ENCODE data around the gene OR2G6. TPM values are rescaled to one million over a fixed set of nuclear protein-coding genes. Genes with fewer than 3 reads are reported as not detected.
"Not testable (repeated sequence)": the region's sequence is repeated elsewhere in the genome, so short reads cannot be mapped to it uniquely, and the experiment has no call there.

The OR2G6 gene
- total RNA-seq, 4 donors from 2014 or later = not detected

DNA sequence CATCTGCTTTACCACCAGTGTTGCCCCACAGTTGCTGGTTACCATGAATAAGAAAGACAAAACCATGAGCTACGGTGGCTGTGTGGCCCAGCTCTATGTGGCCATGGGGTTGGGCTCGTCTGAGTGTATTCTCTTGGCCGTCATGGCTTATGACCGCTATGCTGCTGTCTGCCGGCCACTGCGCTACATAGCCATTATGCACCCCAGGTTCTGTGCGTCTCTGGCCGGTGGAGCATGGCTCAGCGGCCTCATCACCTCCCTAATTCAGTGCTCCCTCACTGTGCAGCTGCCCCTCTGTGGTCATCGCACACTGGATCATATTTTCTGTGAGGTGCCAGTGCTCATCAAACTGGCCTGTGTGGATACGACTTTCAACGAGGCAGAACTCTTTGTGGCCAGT lies 14.0 kb downstream of the OR2G6 start:
- Histone ChIP-seq H3K36me3 (no peaks in the 10 kb centered on the region), H3K27me3 (no peaks in the 10 kb centered on the region), H3K9me3 (no peaks in the 10 kb centered on the region), H3K4me1 (no peaks in the 10 kb centered on the region), H3K4me3 (no peak overlapping the region), H3K27ac (no peak overlapping the region)
- intact Hi-C loops (cut with DNase I; ENCODE audit: low total_unique reads) = no loop called here
- no peak for DNase-seq
- TF ChIP-seq, protein P1, sequence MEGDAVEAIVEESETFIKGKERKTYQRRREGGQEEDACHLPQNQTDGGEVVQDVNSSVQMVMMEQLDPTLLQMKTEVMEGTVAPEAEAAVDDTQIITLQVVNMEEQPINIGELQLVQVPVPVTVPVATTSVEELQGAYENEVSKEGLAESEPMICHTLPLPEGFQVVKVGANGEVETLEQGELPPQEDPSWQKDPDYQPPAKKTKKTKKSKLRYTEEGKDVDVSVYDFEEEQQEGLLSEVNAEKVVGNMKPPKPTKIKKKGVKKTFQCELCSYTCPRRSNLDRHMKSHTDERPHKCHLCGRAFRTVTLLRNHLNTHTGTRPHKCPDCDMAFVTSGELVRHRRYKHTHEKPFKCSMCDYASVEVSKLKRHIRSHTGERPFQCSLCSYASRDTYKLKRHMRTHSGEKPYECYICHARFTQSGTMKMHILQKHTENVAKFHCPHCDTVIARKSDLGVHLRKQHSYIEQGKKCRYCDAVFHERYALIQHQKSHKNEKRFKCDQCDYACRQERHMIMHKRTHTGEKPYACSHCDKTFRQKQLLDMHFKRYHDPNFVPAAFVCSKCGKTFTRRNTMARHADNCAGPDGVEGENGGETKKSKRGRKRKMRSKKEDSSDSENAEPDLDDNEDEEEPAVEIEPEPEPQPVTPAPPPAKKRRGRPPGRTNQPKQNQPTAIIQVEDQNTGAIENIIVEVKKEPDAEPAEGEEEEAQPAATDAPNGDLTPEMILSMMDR (IDR thresholded peaks at IDR 0.05) = no peak
- TF ChIP-seq POLR2A (IDR thresholded peaks at IDR 0.05) = no peak

- H3K9me3 ChIP-seq; DNase-seq; H3K27me3 ChIP-seq; H3K36me3 ChIP-seq; H3K4me1 ChIP-seq; H3K27ac ChIP-seq; H3K4me3 ChIP-seq; intact Hi-C loops (cut with DNase I; ENCODE audit: low total_unique reads): not testable (repeated sequence)
Observed at GRCh38 chr1:248537449-248537848, 29.6 kb downstream of the OR2G6 start.

DNA sequence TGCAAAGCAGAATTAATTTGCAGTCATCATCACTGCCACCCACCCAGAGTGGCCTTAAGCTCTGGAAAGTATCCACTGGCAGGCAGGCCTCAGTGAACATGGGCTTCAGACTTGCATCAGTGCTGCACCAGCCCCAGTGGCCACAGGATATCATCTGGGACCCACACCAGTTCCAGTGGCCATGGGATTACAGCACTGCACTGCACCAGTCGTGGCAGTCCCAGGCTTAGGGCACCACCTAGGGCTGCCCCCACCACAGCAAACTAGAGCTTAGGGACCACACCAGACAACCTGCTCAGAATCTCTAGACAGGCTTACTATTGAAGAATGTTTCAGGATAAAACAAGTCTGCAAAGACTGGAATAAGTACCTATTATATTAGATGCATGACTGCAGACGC lies 39.5 kb downstream of the OR2G6 start:
- DNase-seq; intact Hi-C loops (cut with DNase I; ENCODE audit: low total_unique reads): not testable (repeated sequence)

GRCh38 chr1:248551027-248551426 lies 43.2 kb downstream of the OR2G6 start:
- H3K27me3 ChIP-seq; H3K27ac ChIP-seq; intact Hi-C loops (cut with DNase I; ENCODE audit: low total_unique reads); DNase-seq; H3K9me3 ChIP-seq; H3K4me3 ChIP-seq; H3K36me3 ChIP-seq; H3K4me1 ChIP-seq: not testable (repeated sequence)

More for the DNA sequence above, 39.5 kb downstream of the OR2G6 start:
- H3K36me3 ChIP-seq, H3K27ac ChIP-seq, H3K9me3 ChIP-seq, H3K4me1 ChIP-seq, H3K4me3 ChIP-seq, H3K27me3 ChIP-seq: not testable (repeated sequence)

- H3K36me3 ChIP-seq; intact Hi-C loops (cut with DNase I; ENCODE audit: low total_unique reads); H3K4me3 ChIP-seq; H3K27ac ChIP-seq; H3K4me1 ChIP-seq; H3K9me3 ChIP-seq; DNase-seq; H3K27me3 ChIP-seq: not testable (repeated sequence)
Observed at GRCh38 chr1:248562672-248563071, 54.8 kb downstream of the OR2G6 start, which contains the start of gene OR2T29. Gene OR2T29, minus strand, starts transcription at chr1:248562772. Its CDS starts 3,281 bp downstream, at chr1:248559491.

DNA sequence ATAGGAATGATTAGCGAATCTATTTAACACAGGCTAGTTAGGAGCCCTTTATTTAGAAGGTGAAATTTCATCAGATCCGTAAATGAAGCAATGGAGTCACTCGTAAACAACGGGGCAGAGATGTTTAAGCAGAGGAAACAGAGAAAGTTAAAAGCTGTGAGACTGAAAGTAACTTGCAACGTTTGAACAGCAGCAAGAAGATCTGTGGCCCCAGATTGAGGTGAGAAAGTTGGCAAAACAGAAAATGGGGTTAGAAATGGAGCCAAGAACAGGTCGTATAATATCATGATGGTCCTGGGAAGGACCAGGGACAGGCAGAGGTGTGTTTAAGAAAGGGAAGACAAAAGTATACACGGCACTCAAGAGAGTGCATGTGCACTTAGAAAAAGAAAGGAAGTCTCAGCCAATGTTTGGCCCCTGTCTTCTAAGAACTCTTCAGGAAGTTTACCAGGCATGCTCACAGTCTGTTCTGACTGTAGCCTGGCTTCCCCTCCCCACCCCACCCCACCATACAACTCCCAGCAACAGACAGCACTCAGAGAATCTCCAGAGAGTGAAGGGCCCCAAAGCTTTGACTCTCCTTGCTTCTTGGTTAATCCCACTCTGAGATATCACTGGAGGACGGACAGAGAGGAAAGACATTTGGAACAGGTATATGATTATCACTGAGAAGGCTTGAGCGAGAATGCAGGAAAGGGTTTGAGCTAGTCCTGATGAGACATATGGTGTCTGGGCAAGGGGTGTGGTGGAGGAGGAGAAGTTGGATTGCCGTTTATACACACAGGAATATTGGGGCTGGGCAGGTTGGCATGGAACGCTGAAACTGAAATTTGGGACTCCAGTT lies 57.9 kb downstream of the OR2G6 start:
- H3K27ac ChIP-seq; H3K4me1 ChIP-seq; H3K27me3 ChIP-seq; intact Hi-C loops (cut with DNase I; ENCODE audit: low total_unique reads); H3K9me3 ChIP-seq; DNase-seq; H3K4me3 ChIP-seq; H3K36me3 ChIP-seq: not testable (repeated sequence)

DNA sequence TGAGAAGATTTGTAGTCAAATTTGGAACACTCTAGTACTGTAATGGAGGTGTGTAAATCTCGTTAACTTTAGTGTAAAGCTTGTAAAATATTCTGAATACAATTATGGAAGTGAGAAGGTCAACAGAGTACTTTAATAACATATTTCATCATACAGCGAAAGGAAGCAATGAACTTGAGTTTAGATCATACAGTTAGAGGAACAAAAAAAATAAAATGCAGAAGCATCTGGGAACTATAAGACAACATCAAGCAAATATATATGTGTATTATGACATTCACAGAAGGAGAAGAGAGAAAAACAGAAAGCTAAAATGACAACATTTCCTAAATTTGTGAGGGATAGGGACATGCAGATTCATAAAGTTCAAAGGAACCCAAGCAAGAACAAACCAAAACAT lies 61.2 kb downstream of the OR2G6 start:
- H3K27me3 ChIP-seq; intact Hi-C loops (cut with DNase I; ENCODE audit: low total_unique reads); H3K4me1 ChIP-seq; H3K9me3 ChIP-seq; H3K27ac ChIP-seq; H3K4me3 ChIP-seq; DNase-seq; H3K36me3 ChIP-seq: not testable (repeated sequence)

GRCh38 chr1:248570811-248571210 lies 62.9 kb downstream of the OR2G6 start:
- H3K27ac ChIP-seq; H3K4me3 ChIP-seq; H3K4me1 ChIP-seq; H3K36me3 ChIP-seq; DNase-seq; H3K27me3 ChIP-seq; intact Hi-C loops (cut with DNase I; ENCODE audit: low total_unique reads); H3K9me3 ChIP-seq: not testable (repeated sequence)

GRCh38 chr1:248572049-248572448 lies 64.2 kb downstream of the OR2G6 start:
- intact Hi-C loops (cut with DNase I; ENCODE audit: low total_unique reads); DNase-seq: not testable (repeated sequence)

DNA sequence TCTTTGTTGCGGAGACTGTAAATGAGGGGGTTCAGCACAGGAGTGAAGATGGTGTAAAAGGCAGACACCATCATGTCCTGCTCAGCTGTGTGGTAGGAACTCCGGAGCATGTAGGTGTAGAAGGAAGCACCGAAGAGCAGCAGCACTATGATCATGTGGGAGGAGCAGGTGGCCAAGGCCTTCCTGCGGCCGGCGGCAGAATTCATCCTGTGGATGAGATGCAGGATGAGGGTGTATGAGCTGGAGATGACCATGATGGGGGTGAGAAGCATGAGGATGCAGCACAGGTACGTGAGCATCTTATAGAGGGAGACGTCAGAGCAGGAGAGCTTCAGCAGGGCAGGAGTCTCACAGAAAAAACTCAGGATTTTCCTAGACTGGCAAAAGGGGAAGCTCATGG lies 66.0 kb downstream of the OR2G6 start:
- intact Hi-C loops (cut with DNase I; ENCODE audit: low total_unique reads); DNase-seq; H3K9me3 ChIP-seq; H3K27me3 ChIP-seq; H3K4me1 ChIP-seq; H3K36me3 ChIP-seq; H3K4me3 ChIP-seq; H3K27ac ChIP-seq: not testable (repeated sequence)

More at GRCh38 chr1:248572049-248572448, 64.2 kb downstream of the OR2G6 start:
- H3K36me3 ChIP-seq, H3K9me3 ChIP-seq, H3K27me3 ChIP-seq, H3K4me1 ChIP-seq, H3K27ac ChIP-seq, H3K4me3 ChIP-seq: not testable (repeated sequence)

DNA sequence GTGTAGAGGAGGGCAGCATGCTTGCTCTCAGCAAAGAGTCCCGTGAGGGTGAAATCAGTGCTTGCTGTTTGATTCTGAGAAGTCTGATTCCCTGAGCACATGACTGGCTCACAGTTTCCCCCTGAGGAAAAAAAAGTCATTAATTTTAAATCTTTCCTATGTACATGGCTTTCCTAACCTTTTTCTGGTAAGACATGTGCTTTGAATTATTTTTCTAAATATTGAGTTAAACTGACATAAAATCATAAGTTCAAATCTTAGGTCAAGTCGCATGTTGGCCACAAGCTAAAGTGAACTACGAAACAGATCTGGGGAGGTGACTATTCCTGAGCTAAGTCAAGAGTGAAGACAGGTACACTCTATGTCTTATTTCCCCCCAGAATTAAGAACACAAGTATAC lies 66.8 kb downstream of the OR2G6 start, which contains the start of gene OR2T34:
TSS of gene OR2T34 (minus strand) at position 101 of the 400 bp plus-strand sequence. CDS start at position 101, 0 bp downstream.
- H3K9me3 ChIP-seq, H3K27ac ChIP-seq: not testable (repeated sequence)

More for the DNA sequence above, 66.8 kb downstream of the OR2G6 start, which contains the start of gene OR2T34:
- H3K4me1 ChIP-seq; DNase-seq; intact Hi-C loops (cut with DNase I; ENCODE audit: low total_unique reads); H3K27me3 ChIP-seq; H3K4me3 ChIP-seq; H3K36me3 ChIP-seq: not testable (repeated sequence)
